Ectodermal cell (in vitro differentiated cells): Measurements from ENCODE around the gene MEI1.

Experiments
- H3K27ac ChIP-seq: 2 replicates; pipeline ENCODE4 v1.7.0; 2013; ENCODE audit warnings: mild to moderate bottlenecking, low read depth, low read length; ENCODE audit not compliant: insufficient read depth, poor library complexity, severe bottlenecking
- H3K27me3 ChIP-seq: 2 replicates; pipeline ENCODE4 v1.7.0; 2013; ENCODE audit warnings: mild to moderate bottlenecking, low read length; ENCODE audit not compliant: insufficient read depth, control insufficient read depth, poor library complexity, severe bottlenecking
- H3K36me3 ChIP-seq: one replicate; pipeline ENCODE4 v1.7.0; 2013; ENCODE audit warnings: low read length; ENCODE audit not compliant: control insufficient read depth, insufficient read depth
- H3K4me1 ChIP-seq: one replicate; pipeline ENCODE4 v1.7.0; 2013; ENCODE audit warnings: low read length; ENCODE audit not compliant: control insufficient read depth, insufficient read depth
- H3K4me3 ChIP-seq: 2 replicates; pipeline ENCODE4 v1.7.0; 2013; ENCODE audit warnings: low read depth, low read length, control low read depth; ENCODE audit not compliant: insufficient read depth
- H3K9me3 ChIP-seq: 2 replicates; pipeline ENCODE4 v1.7.0; 2013; ENCODE audit warnings: mild to moderate bottlenecking, low read length, moderate library complexity; ENCODE audit not compliant: control insufficient read depth
- WGBS, 2 experiments: methylation state at CpG; one replicate each; pipeline ENCODE4 v1.1.7; 2013; ENCODE audit warnings: missing lambda C conversion rate in 2 of 2; 5-methylcytosine and 5-hydroxymethylcytosine counted together

The MEI1 gene

GRCh38 chr22:41846268-41846987 is 147.1 kb downstream of the MEI1 start:
- peaks cover 19% of the 10 kb centered on the region for H3K4me1 ChIP-seq
- H3K27ac ChIP-seq: no peak overlapping the region
- H3K36me3 ChIP-seq: peaks cover 4% of the 10 kb centered on the region
- H3K4me3 ChIP-seq: no peak overlapping the region
- H3K9me3 ChIP-seq: no peaks in the 10 kb centered on the region
- H3K27me3 ChIP-seq: no peaks in the 10 kb centered on the region
- 77 to 78% methylated on average over 10 of the region's 10 CpGs for WGBS, 2 experiments

DNA sequence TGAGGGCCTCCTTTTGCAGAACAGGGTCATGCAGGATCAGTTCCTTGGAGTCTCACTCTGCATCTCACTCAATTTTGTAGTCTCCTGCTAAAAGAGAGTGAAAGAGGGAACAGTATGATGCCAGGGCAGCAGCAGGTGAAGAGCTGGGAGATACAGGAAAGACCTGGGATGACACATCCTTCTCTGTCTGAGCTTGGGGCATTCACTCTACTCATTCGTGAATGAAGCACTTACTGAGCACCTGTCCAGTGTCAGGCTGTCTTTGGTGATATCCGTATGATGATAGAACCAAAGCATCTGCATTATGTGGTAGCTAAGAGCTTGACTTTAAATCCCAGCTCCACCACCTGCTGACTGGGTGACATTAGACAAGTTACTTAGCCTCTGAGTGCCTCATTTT is 148.0 kb downstream of the MEI1 start:
- H3K36me3 ChIP-seq: peaks cover 3% of the 10 kb centered on the region
- no peaks in the 10 kb centered on the region for H3K9me3 ChIP-seq
- no peak overlapping the region for H3K4me3 ChIP-seq
- no peak overlapping the region for H3K27ac ChIP-seq
- H3K27me3 ChIP-seq: no peaks in the 10 kb centered on the region
- WGBS, 2 experiments: 95 to 97% methylated on average over 2 of the region's 2 CpGs
- H3K4me1 ChIP-seq: peaks cover 19% of the 10 kb centered on the region

- no peaks in the 10 kb centered on the region for H3K9me3 ChIP-seq
- no peaks in the 10 kb centered on the region for H3K36me3 ChIP-seq
- H3K4me1 ChIP-seq: peaks cover 19% of the 10 kb centered on the region
- no peaks in the 10 kb centered on the region for H3K27me3 ChIP-seq
- H3K27ac ChIP-seq: no peak overlapping the region
- 88 to 91% methylated on average over 5 of the region's 5 CpGs for WGBS, 2 experiments
- no peak overlapping the region for H3K4me3 ChIP-seq
These were observed 149.2 kb downstream of the MEI1 start for GRCh38 chr22:41848468-41848867.
